GM12878 (cell line): ENCODE measurements around the gene HINT3. TPM values are rescaled to one million over a fixed set of nuclear protein-coding genes. Genes with fewer than 3 reads are reported as not detected.

Experiments
- ATAC-seq: fragments of 200-7000 bp; cut with Tn5 transposase; 3 replicates; pipeline ENCODE4 v1.9.1; 2020; ENCODE audit warnings: mild to moderate bottlenecking, moderate library complexity
- BruUV-seq: library from RNA; stranded (reverse); fragments of 400-500 nt; replicated peaks from 2 replicates; lab custom pipeline; 2021; lab: Mats Ljungman, UMichigan
- CTCF ChIA-PET: fragments of 300-600 bp; sonication (Branson Sonifier 250); formaldehyde crosslinking; extraction: SDS; loops from one replicate; lab custom pipeline; 2021; ENCODE audit warnings: inconsistent platforms; lab: Yijun Ruan, JAX
- POLR2A ChIA-PET: fragments of 350-600 bp; formaldehyde crosslinking; extraction: SDS; loops from one replicate; lab custom pipeline; 2021; ENCODE audit warnings: inconsistent platforms; lab: Charles Lee
- RAD21 ChIA-PET: fragments of 300-600 bp; sonication (Branson Sonifier 250); formaldehyde crosslinking; loops from one replicate; lab custom pipeline; 2023; ENCODE audit warnings: antibody characterized with exemption; ENCODE audit not compliant: unreplicated experiment; lab: Charles Lee
- SMC1A ChIA-PET: fragments of 300-600 bp; sonication (Branson Sonifier 250); formaldehyde crosslinking; loops from one replicate; lab custom pipeline; 2023; ENCODE audit not compliant: unreplicated experiment, uncharacterized antibody; lab: Charles Lee
- DNase-seq: peaks from one replicate; pipeline ENCODE4 v3.0.0-alpha.2; 2011; ENCODE audit warnings: low read depth, low spot score
- FAIRE-seq: peaks from 3 replicates; lab custom pipeline; 2011; peaks lifted over from hg19 to GRCh38; lab: Jason Lieb, UNC
- H2AFZ ChIP-seq: 2 replicates; pipeline ENCODE4 v1.6.0; 2011; ENCODE audit warnings: low read depth, low read length, control low read depth; ENCODE audit not compliant: control insufficient read depth
- H3K27ac ChIP-seq: 2 replicates; pipeline ENCODE4 v1.5.1; 2011; ENCODE audit warnings: control low read depth; ENCODE audit not compliant: control insufficient read depth, insufficient read depth
- H3K27me3 ChIP-seq, 2 experiments: replicated peaks in 1 of 2; 2 replicates each; pipeline versions ENCODE4 v1.6.0 to v1.6.1; 2011; ENCODE audit warnings: low read length in 1 of 2; ENCODE audit not compliant: control insufficient read depth in 2 of 2, insufficient read depth in 2 of 2
- H3K36me3 ChIP-seq, 2 experiments: 2 replicates each; pipeline ENCODE4 v1.5.1; 2011; ENCODE audit warnings: low read length in 1 of 2; ENCODE audit not compliant: control insufficient read depth in 2 of 2, insufficient read depth in 2 of 2
- H3K4me1 ChIP-seq: 2 replicates; pipeline ENCODE4 v1.6.1; 2011; ENCODE audit warnings: mild to moderate bottlenecking, low read length, moderate library complexity, mixed read lengths; ENCODE audit not compliant: control insufficient read depth, insufficient read depth
- H3K4me2 ChIP-seq: 2 replicates; pipeline ENCODE4 v1.6.0; 2011; ENCODE audit warnings: control low read depth; ENCODE audit not compliant: control insufficient read depth, insufficient read depth
- H3K4me3 ChIP-seq: fragments of 200-600 bp; sonication (generic); 2 replicates; pipeline ENCODE4 v1.5.1; 2016
- H3K79me2 ChIP-seq: 2 replicates; pipeline ENCODE4 v1.6.0; 2011; ENCODE audit warnings: low read length; ENCODE audit not compliant: control insufficient read depth, insufficient read depth
- H3K9ac ChIP-seq: 2 replicates; pipeline ENCODE4 v1.8.0; 2011; ENCODE audit warnings: low read length, control low read depth, mixed read lengths; ENCODE audit not compliant: control insufficient read depth, insufficient read depth
- H3K9me3 ChIP-seq: replicated peaks from 3 replicates; pipeline ENCODE4 v1.5.1; 2011; ENCODE audit warnings: mild to moderate bottlenecking, low read length; ENCODE audit not compliant: control insufficient read depth, insufficient read depth
- H4K20me1 ChIP-seq: 2 replicates; pipeline ENCODE4 v1.6.0; 2011; ENCODE audit not compliant: control insufficient read depth, insufficient read depth
- ASH2L ChIP-seq: fragments of 300-600, 200-600 bp; sonication (generic); IDR thresholded peaks from 2 replicates; pipeline ENCODE4 v1.6.1; 2017; ENCODE audit warnings: low read depth, mild to moderate bottlenecking, borderline replicate concordance
- CHD4 ChIP-seq: fragments of 200-600 bp; sonication (generic); IDR thresholded peaks from 2 replicates; pipeline ENCODE4 v1.6.1; 2016; ENCODE audit warnings: mild to moderate bottlenecking
- EED ChIP-seq: sonication (generic); IDR thresholded peaks from 2 replicates; pipeline ENCODE4 v1.6.1; 2016; ENCODE audit warnings: antibody characterized with exemption, low read depth
- RAD21 ChIP-seq: IDR thresholded peaks from 2 replicates; pipeline ENCODE4 v1.6.1; 2011; ENCODE audit warnings: mild to moderate bottlenecking, low read depth, low read length, moderate library complexity; ENCODE audit not compliant: insufficient read depth
- RAD51 ChIP-seq: fragments of 450-650 bp; IDR thresholded peaks from 2 replicates; pipeline ENCODE4 v1.6.1; 2016; ENCODE audit warnings: moderate library complexity, mild to moderate bottlenecking, inconsistent platforms
- SPI1 ChIP-seq: IDR thresholded peaks from 2 replicates; pipeline ENCODE4 v1.6.1; 2011; ENCODE audit warnings: low read depth, mild to moderate bottlenecking, low read length, moderate library complexity, borderline replicate concordance; ENCODE audit not compliant: insufficient read depth
- SREBF1 ChIP-seq: IDR thresholded peaks from 2 replicates; pipeline ENCODE4 v1.6.1; 2012; ENCODE audit warnings: mild to moderate bottlenecking, low read length
- SREBF2 ChIP-seq: IDR thresholded peaks from 2 replicates; pipeline ENCODE4 v1.6.1; 2012; ENCODE audit warnings: mild to moderate bottlenecking, low read length
- WGBS: methylation state at CpG from one replicate; pipeline ENCODE4 v1.1.6; 2016; ENCODE audit warnings: low lambda C conversion rate; ENCODE audit not compliant: insufficient replicate concordance, insufficient coverage; ENCODE audit errors: missing lambda C conversion rate; 5-methylcytosine and 5-hydroxymethylcytosine counted together
- in situ Hi-C: fragments of 300-500 bp; cut with MboI; formaldehyde crosslinking; loops from 9 replicates; pipeline ENCODE4 v1.14.3; 2018; ENCODE audit warnings: mixed read lengths
- intact Hi-C: fragments of 100-400 bp; cut with micrococcal nuclease; formaldehyde crosslinking; loops from one replicate; pipeline ENCODE4 v1.14.2; 2022; ENCODE audit not compliant: unreplicated experiment
- polyA plus RNA-seq, 11 experiments: library from polyadenylated mRNA; depleted of rRNA in 4 of 11; unstranded in 6 of 11; stranded (reverse) in 5 of 11; fragments of >200 nt; fragmentation: Nextera tagmentation in 4 of 11; fragmentation: Illumina TruSeq in 1 of 11; extraction: Ambion mirVana in 4 of 11; extraction: Trizol in 1 of 11; gene quantifications; 1 replicate in 1 of 11; 2 replicates in 10 of 11; pipeline versions ENCODE4 v1.2.1 to v1.2.3, GENCODE V29; 2011 to 2016; ENCODE audit warnings: inconsistent platforms in 2 of 11, missing spikeins in 2 of 11, low read depth in 1 of 11
- total RNA-seq, 4 experiments: library from RNA; depleted of rRNA in 3 of 4; stranded (reverse); fragments of >200 nt in 3 of 4; fragmentation: Illumina TruSeq in 1 of 4; extraction: Trizol in 1 of 4; gene quantifications; 2 replicates each; pipeline versions ENCODE4 v1.2.1 to v1.2.3, GENCODE V29; 2013 to 2021
- TF ChIP-seq, protein P1 (sequence below): IDR thresholded peaks from 2 replicates; pipeline ENCODE4 v1.6.1; 2011; ENCODE audit warnings: mild to moderate bottlenecking, low read depth, low read length, moderate library complexity; ENCODE audit not compliant: insufficient replicate concordance
- TF ChIP-seq, protein P2 (sequence below): IDR thresholded peaks from 2 replicates; pipeline ENCODE4 v1.6.1; 2011; ENCODE audit warnings: borderline replicate concordance, low read depth, mild to moderate bottlenecking, moderate library complexity, low read length; ENCODE audit not compliant: insufficient read depth, poor library complexity, severe bottlenecking

Gene HINT3
- total and polyA plus RNA-seq, 10 of the 15 experiments (the other 5 are each of a cell fraction or from before 2014, with no cell fraction given): 0.72 to 9.1 (median 5.4) TPM

DNA sequence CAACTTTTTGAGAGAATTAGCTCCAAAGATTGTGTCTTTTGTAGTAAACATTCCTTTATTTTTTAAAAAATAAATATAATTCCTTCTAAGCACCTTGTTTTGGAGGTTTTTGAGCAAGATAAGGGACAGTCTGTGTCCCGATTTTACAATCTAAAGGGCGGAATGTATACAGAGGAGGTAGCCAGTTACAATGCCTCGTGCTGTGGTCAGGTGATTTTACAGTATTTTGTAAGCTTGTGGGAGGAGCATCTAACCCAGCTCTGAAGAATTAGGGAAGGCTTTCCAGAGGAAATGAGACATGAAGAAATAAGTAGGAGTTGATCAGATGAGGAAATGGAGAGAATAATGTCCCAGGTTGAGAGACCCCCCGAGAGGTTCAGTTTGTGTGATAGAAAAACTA is 1.3 kb downstream of the HINT3 start (continued):
- TF ChIP-seq, protein P1, sequence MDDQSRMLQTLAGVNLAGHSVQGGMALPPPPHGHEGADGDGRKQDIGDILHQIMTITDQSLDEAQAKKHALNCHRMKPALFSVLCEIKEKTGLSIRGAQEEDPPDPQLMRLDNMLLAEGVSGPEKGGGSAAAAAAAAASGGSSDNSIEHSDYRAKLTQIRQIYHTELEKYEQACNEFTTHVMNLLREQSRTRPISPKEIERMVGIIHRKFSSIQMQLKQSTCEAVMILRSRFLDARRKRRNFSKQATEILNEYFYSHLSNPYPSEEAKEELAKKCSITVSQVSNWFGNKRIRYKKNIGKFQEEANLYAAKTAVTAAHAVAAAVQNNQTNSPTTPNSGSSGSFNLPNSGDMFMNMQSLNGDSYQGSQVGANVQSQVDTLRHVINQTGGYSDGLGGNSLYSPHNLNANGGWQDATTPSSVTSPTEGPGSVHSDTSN: no peak
- TF ChIP-seq RAD51 (peak; percentile 87), SREBF1 (no peak)
- TF ChIP-seq, protein P2, sequence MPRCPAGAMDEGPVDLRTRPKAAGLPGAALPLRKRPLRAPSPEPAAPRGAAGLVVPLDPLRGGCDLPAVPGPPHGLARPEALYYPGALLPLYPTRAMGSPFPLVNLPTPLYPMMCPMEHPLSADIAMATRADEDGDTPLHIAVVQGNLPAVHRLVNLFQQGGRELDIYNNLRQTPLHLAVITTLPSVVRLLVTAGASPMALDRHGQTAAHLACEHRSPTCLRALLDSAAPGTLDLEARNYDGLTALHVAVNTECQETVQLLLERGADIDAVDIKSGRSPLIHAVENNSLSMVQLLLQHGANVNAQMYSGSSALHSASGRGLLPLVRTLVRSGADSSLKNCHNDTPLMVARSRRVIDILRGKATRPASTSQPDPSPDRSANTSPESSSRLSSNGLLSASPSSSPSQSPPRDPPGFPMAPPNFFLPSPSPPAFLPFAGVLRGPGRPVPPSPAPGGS: no peak
- TF ChIP-seq, all 136 proteins: peak for 3

- 100% methylated on average over 4 of the region's 4 CpGs for WGBS
- Histone ChIP-seq H3K4me1 (peaks cover 7% of the 10 kb centered on the region), H3K27ac (no peak overlapping the region), H3K4me2 (peak overlapping the region; percentile 70), H4K20me1 (no peaks in the 10 kb centered on the region), H3K79me2 (peaks cover 17% of the 10 kb centered on the region), H3K27me3 (no peaks in the 10 kb centered on the region), H3K9me3 (no peaks in the 10 kb centered on the region), H3K9ac (no peak overlapping the region), H3K36me3 (no peaks in the 10 kb centered on the region), H3K4me3 (no peak overlapping the region), H2AFZ (no peak overlapping the region)
- intact Hi-C loops (loop anchor here (5.0 kb wide), 1 partner anchor 647 kb away; no protein-coding TSS in a partner anchor), in situ Hi-C loops (loop anchor here (5.0 kb wide), 1 partner anchor 172 kb away; no protein-coding TSS in a partner anchor)
- DNase-seq (no peak), ATAC-seq (no peak), FAIRE-seq (no peak)
- SMC1A ChIA-PET: interaction anchor here (0.6 to 9.8 kb wide), 8 partner anchors 11 to 648 kb away, joined by 3 to 179 read pairs (median 5); no protein-coding TSS in a partner anchor
- RAD21 ChIA-PET: interaction anchor here (1.7 to 6.2 kb wide), 2 partner anchors 53 to 169 kb away, joined by 4 to 91 read pairs; partner anchors contain the start of gene NCOA7
- TF ChIP-seq ASH2L (no peak), CHD4 (no peak), EED (no peak), SPI1 (no peak), RAD21 (no peak), SREBF2 (no peak)
- POLR2A ChIA-PET: interaction anchor here (0.8 kb wide), 1 partner anchor 166 kb away, joined by 4 read pairs; no protein-coding TSS in a partner anchor
- CTCF ChIA-PET: interaction anchor here (1.6 to 15.3 kb wide), 5 partner anchors 14 to 171 kb away, joined by 3 to 505 read pairs (median 30); partner anchors contain the start of genes NCOA7 and TRMT11
- no TSS peak for BruUV-seq
Measured at GRCh38 chr6:125959041-125959440, 2.5 kb downstream of the HINT3 start.
